ENCODE measurements around the gene SLC12A7.

DNA sequence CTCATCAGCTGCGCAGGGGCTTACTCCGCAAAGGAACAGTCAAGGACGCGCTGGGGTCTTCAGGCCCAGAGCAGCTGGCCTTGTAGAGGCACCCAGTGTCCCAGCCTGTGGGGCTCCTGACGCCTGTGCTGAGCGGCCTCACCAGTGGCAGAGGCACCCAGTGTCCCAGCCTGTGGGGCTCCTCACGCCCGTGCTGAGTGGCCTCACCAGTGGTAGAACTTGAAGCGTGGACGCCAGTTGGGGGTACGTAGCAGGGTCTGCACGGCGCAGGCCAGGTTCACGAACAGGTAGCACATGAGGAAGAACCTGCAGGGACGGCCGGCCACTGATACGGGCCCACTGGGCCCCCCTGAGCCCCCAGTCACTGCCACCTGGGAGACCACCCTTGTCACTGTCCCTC is 35.9 kb downstream of the SLC12A7 start:
- TF ChIP-seq POLR2A (IDR thresholded peaks at IDR 0.05; ENCODE audit: low read length) (no peak), GATA1 (IDR thresholded peaks at IDR 0.05; ENCODE audit: low read depth, low read length) (no peak)
